GM20000 (cell line): ENCODE data around the gene MAST4.

Experiments used
- DNase-seq: peaks from one replicate; pipeline ENCODE4 v3.0.0; 2012; ENCODE audit warnings: low spot score
- CTCF ChIP-seq: IDR thresholded peaks from 2 replicates; pipeline ENCODE4 v1.5.1; 2012; ENCODE audit warnings: mild to moderate bottlenecking, control low read depth; ENCODE audit errors: extremely low read depth, missing control alignments

Gene MAST4

GRCh38 chr5:67102708-67103107 is 506.5 kb downstream of the MAST4 start:
- no peak for TF ChIP-seq CTCF
- DNase-seq, result no peak

- no peak for TF ChIP-seq CTCF
- no peak for DNase-seq
Measured at GRCh38 chr5:67104859-67105258, 508.7 kb downstream of the MAST4 start.

- no peak for TF ChIP-seq CTCF
- DNase-seq, result no peak
Measured at GRCh38 chr5:67105270-67105669, 509.1 kb downstream of the MAST4 start.

GRCh38 chr5:67106626-67107342 is 510.6 kb downstream of the MAST4 start:
- TF ChIP-seq CTCF, result no peak
- no peak for DNase-seq

- DNase-seq, result no peak
- no peak for TF ChIP-seq CTCF
Measured at GRCh38 chr5:67111779-67112178, 515.6 kb downstream of the MAST4 start.

- no peak for DNase-seq
- TF ChIP-seq CTCF, result no peak
Measured at GRCh38 chr5:67115246-67115645, 519.1 kb downstream of the MAST4 start.

GRCh38 chr5:67115817-67116216 is 519.6 kb downstream of the MAST4 start:
- no peak for DNase-seq
- no peak for TF ChIP-seq CTCF
